Hematopoietic multipotent progenitor cell treated with erythropoietin and hydrocortisone succinate and interleukin-3 and kit ligand, for 6 days (in vitro differentiated cells): Measurements from ENCODE around the gene GIT2.
A peak's percentile ranks its signal among the peaks of the same experiment; 100 is the strongest.

ENCODE experiments used
- DNase-seq: peaks from one replicate; pipeline ENCODE4 v3.0.0-alpha.2; 2015

GIT2 gene

DNA sequence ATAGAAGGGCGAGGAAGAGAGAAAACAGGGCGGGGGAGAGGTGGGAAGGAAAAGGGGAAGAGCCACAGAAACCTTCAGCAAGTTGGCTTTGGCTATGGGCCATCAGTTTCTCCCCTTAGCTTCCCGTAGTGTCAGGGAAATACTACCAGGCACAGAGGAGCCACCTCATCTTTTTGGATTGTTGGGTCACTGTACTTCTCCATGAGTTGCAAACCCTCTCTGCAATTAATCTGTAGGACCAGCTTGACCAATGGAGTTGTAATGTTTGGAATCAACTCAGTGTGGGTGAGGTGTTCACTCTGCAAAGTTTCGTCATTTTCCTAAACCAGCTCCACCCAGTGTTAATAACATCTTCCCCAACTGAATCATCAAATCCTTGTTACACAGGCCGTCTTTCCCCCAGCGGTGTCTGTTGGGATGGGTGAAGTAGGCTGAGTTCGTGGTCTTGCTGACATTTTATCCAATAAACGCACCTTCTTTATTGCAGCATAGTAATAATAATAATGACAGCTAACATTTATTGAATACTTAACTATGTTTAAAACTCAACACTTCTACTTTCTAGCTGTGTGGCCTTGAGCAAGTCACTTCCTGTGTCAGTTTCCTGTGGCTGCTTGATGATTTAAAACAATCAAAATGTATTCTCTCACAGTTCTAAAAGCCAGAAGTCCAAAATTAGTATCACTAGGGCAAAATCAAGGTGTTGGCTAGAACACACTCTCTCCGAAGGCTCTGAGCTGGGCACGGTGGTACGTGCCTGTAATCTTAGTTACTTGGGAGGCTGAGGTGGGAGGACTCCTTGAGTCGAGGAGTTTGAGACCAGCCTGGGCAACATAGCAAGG is 107.8 kb downstream of the GIT2 start:
- DNase-seq, result peak; percentile 22

DNA sequence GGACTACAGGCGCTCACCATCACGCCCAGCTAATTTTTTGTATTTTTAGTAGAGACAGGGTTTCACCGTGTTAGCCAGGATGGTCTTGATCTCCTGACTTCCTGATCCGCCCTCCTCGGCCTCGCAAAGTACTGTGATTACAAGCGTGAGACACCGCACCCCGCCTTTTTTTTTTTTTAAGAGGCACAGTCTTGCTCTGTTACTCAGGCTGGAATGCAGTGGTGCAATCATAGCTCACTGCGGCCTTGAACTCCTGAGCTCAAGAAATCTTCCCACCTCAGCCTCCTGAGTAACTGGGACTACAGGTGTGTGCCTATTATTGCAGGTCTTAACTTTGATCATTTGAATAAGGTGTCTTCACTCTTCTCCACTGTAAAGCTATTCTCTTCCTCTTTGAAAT is 110.6 kb downstream of the GIT2 start:
- no peak for DNase-seq

- peak; percentile 43 for DNase-seq
Observed at GRCh38 chr12:109883461-109883860, 112.7 kb downstream of the GIT2 start.

DNA sequence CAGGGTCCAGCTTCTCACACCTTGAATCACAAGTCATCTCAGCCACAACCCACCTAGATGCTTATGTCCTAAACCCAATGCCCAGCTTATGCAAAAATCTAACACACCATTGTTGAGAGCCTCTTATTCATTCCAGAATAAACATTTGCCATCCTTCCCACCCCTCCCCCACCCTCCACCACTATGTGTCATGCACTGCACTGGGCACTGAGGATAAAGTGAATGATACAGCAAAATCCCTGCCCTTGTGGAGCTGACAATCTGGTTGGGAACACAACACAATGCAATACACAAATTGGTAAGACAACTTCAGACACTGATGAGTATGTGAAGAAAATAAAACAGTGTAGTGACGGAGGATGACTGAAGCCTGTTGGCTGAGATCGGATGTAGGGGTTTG is 114.4 kb downstream of the GIT2 start:
- DNase-seq, result no peak

DNA sequence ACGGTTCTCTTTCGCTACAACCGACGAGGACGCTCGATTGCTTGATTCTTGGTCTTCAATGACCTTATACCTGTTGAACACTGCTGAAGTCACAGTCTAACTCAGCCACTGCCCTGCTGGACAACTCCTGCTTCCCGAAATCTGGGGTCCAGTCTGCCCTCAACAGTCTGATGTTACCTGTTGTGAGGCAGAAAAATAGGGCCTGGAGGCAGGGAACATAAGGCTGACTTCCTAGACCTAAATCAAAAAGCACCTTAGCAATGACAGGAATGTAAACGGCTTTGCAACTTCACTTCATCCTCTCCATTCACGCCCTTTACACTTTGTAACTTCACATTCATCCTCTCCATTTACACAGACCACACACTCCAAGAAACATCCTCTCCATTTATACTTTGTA is 115.2 kb downstream of the GIT2 start:
- DNase-seq, result no peak

DNA sequence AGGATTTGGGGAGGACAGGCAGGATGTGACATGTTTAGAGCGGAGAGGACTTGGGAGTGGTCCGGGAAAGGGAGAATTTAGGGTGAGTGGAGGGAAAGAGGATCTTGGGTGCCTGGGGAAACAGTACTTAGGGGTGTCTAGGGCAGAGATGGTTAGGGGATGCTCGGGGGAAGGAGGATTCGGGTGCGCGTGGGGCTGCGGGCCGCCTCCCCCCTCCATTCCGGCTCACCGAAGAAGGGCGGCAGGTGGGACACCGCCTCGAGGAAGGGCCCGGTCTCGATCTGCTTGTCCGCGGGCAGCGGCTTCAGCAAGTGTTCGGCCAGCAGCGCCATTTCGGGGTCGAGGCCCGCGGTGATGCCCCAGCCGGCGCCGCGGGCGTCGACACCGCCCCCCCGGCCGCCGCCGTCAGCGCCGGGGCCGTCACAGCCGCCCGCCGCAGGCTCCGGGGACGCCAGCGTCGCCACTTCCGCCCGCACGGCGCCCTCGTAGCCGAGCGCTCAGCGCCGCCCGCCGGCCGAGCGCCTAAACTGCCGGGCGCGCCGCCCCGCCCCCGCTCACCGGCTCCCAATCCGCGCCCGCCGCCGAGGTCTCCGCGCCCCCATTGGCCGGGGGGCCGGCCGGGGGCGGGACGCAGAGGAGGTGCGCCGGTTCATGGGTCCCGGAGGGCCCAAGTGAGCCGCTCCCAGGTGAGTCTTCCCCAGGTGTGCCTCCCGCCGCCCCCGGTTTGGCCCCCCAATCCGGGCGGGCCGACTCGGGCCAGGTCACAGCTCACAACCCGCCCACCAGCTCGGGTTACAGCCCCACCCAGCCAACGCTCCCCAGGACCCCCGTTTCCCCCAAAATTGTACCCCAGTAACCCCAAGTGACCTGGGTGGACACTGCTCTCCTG is 115.9 kb downstream of the GIT2 start, which contains the start of gene GLTP:
TSS of gene GLTP (minus strand) at position 499 of the 889 bp plus-strand sequence. CDS start at position 332, 167 bp downstream.
- DNase-seq, result peak; percentile 93
